ENCODE data around the gene RNF212B. TPM values are rescaled to one million over a fixed set of nuclear protein-coding genes. Genes with fewer than 3 reads are reported as not detected.

Gene RNF212B
- total RNA-seq, 1 experiment from 2014 or later, result 0.39 TPM

GRCh38 chr14:23248601-23249000, 10.9 kb downstream of the RNF212B start:
- no peaks in the 10 kb centered on the region for H3K27me3 Mint-ChIP-seq (ENCODE audit: low read depth)
- Histone ChIP-seq H3K79me2 (ENCODE audit: insufficient read depth, low read length) (no peaks in the 10 kb centered on the region), H2AK5ac (ENCODE audit: insufficient read length, low read length) (no peak overlapping the region), H2BK20ac (ENCODE audit: low read depth, low read length, poor library complexity, severe bottlenecking) (no peak overlapping the region), H4K20me1 (ENCODE audit: control insufficient read depth, insufficient read depth, insufficient read length) (no peaks in the 10 kb centered on the region), H2BK12ac (ENCODE audit: insufficient read length, low read depth, low read length) (no peak overlapping the region), H3K27me3 (ENCODE audit: insufficient read depth, low read length) (no peaks in the 10 kb centered on the region), H2BK5ac (ENCODE audit: insufficient read length, low read length) (no peak overlapping the region), H2BK120ac (ENCODE audit: low read depth, low read length, poor library complexity, severe bottlenecking) (no peak overlapping the region), H4K5ac (ENCODE audit: insufficient read length, low read depth, low read length) (no peak overlapping the region), H3K18ac (ENCODE audit: insufficient read length, low read depth, low read length) (no peak overlapping the region), H3K27ac (ENCODE audit: insufficient read length, low read depth, low read length) (no peak overlapping the region), H4K8ac (replicated peaks; ENCODE audit: insufficient read length, low read depth, low read length) (no peak overlapping the region), H2BK15ac (ENCODE audit: low read depth, low read length) (no peak overlapping the region), H3K4me2 (ENCODE audit: insufficient read depth, insufficient read length, low read length) (no peak overlapping the region), H3K4me1 (ENCODE audit: insufficient read depth, low read length) (peaks cover 2% of the 10 kb centered on the region; the same call in 1 of the 2 replicates), H3K79me1 (ENCODE audit: insufficient read depth, low read depth, low read length, poor library complexity, severe bottlenecking) (no peaks in the 10 kb centered on the region), H3K9ac (ENCODE audit: extremely low read depth, insufficient read length, low read length) (no peak overlapping the region), H3K23me2 (ENCODE audit: insufficient read length, low read depth, low read length, poor library complexity, severe bottlenecking) (peaks cover 4% of the 10 kb centered on the region), H3K14ac (ENCODE audit: insufficient read depth, low read length) (no peak overlapping the region), H3K9me3 (ENCODE audit: control insufficient read depth, low read depth, low read length) (no peaks in the 10 kb centered on the region), H4K91ac (ENCODE audit: insufficient read length, low read depth, low read length) (no peak overlapping the region), H3K23ac (ENCODE audit: insufficient read length, low read depth, low read length) (no peak overlapping the region), H3K56ac (ENCODE audit: insufficient read length, low read depth, low read length) (no peak overlapping the region), H2AFZ (ENCODE audit: low read length) (no peak overlapping the region), H3T11ph (ENCODE audit: low read length) (no peak overlapping the region), H3K4ac (ENCODE audit: low read depth, low read length) (no peak overlapping the region)
- no peak overlapping the region for H3K27ac Mint-ChIP-seq
- DNase-seq, result no peak
- no peak for TF ChIP-seq CTCF (conservative IDR thresholded peaks at IDR 0.05)
- H3K9me3 Mint-ChIP-seq, result no peaks in the 10 kb centered on the region; a peak in 1 of 5 replicates
- H3K36me3 Mint-ChIP-seq (ENCODE audit: insufficient read depth in 1 of 3, low read depth in 3 of 3), result no peaks in the 10 kb centered on the region
- H3K4me1 Mint-ChIP-seq, result peaks cover 36 to 37% of the 10 kb centered on the region in 2 experiments
- no CpG with 5 or more reads among the region's 7 CpGs for WGBS (ENCODE audit: extremely low coverage, insufficient read length, low lambda C conversion rate)
- no peak overlapping the region for H3K4me3 Mint-ChIP-seq
